Renal cortical epithelial cell (primary cell): Measurements from ENCODE around the gene NXPE4. TPM values are rescaled to one million over a fixed set of nuclear protein-coding genes. Genes with fewer than 3 reads are reported as not detected.
"Not testable (repeated sequence)": the region's sequence is repeated elsewhere in the genome, so short reads cannot be mapped to it uniquely, and the experiment has no call there.

Experiments used
- DNase-seq: peaks from one replicate; pipeline ENCODE4 v3.0.0-alpha.2; 2011; ENCODE audit warnings: low read depth
- total RNA-seq: library from RNA; depleted of rRNA; stranded (reverse); fragments of >200 nt; gene quantifications from 2 replicates; pipeline ENCODE4 v1.2.3, GENCODE V29; 2014

Gene NXPE4
- not detected in 2 replicates for total RNA-seq

DNA sequence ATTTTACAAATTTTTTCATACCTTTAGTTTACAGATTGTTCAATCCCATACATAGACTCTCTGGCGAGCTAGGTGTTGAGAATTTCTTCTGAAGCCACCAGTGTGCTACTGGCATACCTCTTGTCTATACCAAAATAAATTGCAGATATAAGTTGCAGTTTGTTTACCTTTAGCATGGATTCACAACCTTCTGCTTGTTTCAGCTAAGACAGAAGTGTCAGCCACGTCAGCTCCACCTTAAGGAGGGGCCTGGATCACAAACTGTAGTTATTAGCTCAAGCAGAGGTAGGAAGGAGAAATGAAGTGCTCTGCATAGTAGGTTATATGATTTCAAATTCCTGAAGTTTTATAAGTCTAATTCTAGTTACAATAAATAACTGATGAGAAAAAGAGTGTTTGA is at the start of gene NXPE4:
NXPE4 (minus strand) TSS at position 216 of the 400 bp plus-strand sequence. CDS start 1,027 bp downstream, outside the sequence.
- no peak for DNase-seq

DNA sequence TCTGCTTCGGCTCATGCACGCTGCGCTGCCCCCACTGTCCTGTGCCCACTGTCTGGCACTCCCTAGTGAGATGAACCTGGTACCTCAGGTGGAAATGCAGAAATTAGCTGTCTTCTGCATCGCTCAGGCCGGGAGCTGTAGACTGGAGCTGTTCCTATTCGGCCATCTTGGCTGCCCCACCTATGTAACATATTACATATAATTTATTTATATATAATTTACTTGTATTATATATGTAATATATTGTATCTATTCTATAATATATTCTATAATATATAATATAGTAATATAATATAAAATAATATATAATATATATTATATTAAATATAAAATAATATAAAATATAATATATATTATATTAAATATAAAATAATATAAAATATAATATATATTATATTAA is 43.9 kb upstream of the NXPE4 start:
- DNase-seq: not testable (repeated sequence)

DNA sequence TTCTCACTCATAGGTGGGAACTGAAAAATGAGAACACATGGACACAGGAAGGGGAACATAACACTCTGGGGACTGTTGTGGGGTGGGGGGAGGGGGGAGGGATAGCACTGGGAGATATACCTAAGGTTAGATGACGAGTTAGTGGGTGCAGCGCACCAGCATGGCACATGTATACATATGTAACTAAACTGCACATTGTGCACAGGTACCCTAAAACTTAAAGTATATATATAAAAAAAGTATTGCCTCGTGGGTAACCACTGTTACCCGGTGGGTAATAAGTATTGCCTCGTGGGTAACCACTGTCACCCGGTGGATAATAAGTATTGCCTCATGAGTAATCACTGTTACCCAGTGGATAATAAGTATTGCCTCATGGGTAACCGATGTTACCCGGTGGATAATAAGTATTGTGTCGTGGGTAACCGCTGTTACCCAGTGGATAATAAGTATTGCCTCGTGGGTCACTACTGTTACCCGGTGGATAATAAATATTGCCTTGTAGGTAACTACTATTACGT is 35.9 kb upstream of the NXPE4 start:
- not testable (repeated sequence) for DNase-seq

DNA sequence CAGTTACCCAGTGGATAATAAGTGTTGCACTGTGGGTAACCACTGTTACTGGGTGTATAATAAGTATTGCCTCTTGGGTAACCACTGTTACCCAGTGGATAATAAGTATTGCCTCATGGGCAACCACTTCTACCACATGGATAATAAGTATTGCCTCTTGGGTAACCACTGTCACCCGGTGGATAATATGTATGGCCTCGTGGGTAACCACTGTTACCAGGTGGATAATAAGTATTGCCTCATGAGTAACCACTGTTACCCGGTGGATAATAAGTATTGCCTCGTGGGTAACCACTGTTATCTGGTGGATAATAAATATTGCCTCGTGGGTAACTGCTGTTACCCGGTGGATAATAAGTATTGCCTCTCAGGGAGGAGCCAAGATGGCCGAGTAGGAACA is 29.7 kb upstream of the NXPE4 start:
- no peak for DNase-seq

DNA sequence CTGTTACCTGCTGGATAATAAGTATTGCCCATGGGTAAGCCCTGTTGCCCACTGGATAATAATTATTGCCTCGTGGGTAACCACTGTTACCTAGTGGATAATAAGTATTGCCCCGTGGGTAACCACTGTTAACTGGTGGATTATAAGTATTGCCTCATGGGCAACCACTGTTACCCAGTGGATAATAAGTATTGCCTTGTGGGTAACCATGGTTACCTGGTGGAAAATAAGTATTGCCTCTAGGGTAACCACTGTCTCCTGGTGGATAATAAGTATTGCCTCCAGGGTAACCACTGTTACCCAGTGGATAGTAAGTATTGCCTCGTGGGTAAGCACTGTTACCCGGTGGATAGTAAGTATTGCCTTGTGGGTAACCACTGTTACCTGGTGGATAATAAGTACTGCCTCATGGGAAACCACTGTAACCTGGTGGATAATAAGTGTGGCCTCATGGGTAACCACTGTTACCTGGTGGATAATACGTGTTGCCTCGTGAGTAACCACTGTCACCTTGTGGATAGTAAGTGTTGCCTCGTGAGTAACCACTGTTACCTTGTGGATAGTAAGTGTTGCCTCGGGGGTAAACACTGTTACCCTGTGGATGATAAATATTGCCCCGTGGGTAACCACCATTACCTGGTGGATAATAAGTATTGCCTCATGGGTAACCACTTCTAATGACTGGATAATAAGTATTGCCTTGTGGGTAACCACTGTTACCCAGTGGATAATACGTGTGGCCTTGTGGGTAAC is 29.0 kb upstream of the NXPE4 start:
- DNase-seq: no peak

DNA sequence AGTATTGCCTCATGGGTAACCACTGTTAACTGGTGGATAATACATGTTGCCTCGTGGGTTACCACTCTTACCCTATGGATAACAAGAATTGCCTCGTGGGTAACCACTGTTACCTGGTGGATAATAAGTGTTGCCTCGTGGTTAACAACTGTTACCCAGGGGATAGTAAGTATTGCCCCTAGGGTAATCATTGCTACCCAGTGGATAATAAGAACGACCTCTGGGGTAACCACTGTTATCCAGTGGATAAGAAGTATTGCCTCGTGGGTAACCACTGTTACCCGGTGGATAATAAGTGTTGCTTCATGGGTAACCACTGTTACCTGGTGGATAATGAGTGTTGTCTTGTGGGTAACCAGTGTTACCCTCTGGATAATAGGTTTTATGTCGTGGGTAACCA is 28.1 kb upstream of the NXPE4 start:
- DNase-seq: no peak

DNA sequence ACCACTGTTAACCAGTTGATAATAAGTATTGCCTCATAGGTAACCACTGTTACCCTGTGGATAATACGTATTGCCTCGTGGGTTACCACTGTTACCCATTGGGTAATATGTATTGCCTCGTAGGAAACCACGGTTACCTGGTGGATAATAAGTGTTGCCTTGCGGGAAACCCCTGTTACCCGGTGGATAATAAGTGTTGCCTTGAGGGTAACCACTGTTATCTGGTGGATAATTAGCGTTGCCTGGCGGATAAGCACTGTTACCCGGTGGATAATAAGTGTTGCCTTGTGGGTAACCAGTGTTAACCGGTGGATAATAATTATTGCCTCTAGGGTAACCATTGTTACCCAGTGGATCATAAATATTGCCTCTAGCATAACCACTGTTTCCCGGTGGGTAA is 27.3 kb upstream of the NXPE4 start:
- no peak for DNase-seq

DNA sequence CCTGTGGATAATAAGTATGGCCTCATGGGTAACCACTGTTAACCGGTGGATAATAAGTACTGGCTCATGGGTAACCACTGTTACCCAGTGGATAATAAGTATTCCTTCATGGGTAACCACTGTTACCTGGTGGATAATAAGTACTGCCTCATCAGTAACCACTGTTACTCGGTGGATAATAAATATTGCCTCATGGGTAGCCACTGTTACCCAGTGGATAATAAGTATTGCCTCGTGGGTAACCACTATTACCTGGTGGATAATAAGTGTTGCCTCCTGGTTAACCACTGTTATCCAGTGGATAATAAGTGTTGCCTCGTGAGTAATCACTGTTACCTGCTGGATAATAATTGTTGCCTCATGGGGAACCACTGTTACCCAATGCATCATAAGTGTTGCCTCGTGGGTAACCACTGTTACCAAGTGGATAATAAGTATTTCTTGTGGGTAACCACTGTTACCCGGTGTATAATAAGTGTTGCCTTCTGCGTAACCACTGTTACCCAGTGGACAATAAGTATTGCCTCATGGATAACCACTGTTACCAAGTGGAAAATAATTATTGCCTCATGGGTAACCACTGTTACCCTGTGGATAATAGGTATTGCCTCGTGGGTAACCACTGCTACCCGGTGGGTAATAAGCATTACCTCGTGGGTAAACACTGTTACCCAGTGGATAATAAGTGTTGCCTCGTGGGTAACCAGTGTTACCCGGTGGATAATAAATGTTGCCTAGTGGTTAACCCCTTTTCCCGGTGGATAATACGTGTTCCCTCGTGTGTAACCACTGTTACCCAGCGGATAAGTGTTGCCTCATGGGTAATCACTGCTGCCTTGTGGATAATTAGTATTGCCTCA is 26.6 kb upstream of the NXPE4 start:
- DNase-seq: no peak

DNA sequence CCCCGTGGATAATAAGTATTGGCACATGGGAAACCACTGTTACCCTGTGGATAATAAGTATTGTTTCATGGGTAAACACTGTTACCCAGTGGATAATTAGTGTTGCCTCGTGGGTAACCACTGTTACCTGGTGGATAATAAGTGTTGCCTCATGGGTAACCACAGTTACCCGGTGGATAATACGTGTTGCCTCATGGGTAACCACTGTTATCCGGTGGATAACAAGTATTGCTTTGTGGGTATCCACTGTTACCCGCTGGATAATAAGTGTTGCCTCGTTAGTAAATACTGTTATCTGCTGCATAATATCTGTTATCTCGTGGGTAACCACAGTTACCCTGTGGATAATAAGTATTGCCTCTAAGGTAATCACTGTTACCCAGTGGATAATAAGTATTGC is 25.5 kb upstream of the NXPE4 start:
- no peak for DNase-seq

DNA sequence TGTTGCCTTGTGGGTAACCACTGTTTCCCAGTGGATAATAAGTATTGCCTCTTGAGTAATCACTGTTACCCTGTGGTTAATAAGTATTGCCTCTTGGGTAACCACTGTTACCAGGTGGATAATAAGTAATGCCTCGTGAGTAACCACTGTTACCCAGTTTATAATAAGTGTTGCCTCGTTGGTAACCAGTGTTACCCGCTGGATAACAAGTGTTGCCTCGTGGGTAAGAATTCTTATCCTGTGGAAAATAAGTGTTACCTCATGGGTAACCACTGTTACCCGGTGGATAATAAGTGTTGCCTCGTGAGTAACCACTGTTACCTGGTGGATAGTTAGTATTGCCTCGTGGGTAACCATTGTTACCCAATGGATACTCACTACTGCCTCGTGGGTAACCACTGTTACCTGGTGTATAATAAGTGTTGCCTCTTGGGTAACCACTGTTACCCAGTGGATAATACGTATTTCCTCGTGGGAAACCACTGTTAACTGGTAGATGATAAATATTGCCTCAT is 24.1 kb upstream of the NXPE4 start:
- no peak for DNase-seq

DNA sequence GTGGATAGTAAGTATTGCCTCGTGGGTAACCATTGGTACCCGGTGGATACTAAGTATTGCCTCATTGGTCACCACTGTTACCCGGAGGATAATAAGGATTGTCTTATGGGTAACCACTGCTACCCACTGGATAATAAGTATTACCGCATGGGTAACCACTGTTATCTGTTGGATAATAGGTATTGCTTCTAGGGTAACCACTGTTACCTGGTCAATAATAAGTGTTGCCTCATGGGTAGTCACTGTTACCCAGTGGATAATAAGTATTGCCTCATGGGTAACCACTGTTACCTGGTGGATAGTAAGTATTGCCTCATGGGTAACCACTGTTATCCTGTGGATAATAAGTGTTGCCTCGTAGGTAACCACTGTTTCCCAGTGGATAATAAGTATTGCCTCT is 22.6 kb upstream of the NXPE4 start:
- no peak for DNase-seq

DNA sequence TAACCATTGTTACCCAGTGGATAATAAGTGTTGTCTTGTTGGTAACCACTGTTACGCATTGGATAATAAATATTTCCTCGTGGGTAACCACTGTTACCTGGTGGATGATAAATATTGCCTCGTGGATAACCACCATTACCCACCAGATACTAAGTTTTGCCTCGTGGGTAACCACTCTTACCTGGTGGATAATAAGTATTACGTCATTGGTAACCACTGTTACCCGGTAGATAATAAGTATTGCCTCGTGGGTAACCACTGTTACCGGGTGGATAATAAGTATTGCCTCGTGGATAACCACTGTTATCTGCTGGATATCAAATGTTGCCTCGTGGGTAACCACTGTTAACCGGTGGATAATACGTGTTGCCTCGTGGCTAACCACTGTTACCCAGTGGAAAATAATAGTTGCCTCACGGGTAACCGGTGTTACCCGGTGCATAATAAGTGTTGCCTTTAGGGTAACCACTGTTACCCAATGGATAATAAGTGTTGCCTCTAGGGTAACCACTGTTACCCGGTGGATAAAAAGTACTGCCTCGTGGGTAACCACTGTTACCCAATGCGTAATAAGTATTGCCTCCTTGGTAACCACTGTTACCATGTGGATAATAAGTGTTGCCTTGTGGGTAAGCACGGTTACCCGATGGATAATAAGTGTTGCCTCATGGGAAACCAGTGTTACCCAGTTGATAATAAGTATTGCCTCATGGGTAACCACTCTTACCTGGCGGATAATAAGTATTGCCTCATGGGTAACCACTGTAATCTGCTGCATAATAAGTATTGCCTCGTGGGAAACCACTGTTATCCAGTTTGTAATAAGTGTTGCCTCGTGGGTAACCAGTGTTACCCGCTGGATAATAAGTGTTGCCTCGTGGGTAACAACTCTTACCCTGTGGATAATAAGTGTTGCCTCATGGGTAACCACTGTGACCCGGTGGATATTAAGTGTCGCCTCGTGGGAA is 21.9 kb upstream of the NXPE4 start:
- no peak for DNase-seq

DNA sequence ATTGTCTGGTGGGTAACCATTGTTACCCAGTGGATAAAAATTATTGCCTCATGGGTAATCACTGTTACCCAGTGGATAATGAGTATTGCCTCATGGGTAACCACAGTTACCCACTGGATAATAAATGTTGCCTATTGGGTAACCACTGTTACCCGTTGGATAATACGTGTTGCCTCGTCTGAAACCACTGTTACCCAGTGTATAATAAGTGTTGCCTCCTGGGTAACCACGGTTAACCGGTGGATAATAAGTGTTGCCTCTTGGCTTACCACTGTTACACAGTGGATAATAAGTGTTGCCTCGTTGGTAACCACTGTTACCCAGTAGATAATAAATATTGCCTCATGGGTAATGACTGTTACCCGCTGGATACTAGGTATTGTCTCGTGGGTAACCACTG is 20.9 kb upstream of the NXPE4 start:
- DNase-seq: no peak

DNA sequence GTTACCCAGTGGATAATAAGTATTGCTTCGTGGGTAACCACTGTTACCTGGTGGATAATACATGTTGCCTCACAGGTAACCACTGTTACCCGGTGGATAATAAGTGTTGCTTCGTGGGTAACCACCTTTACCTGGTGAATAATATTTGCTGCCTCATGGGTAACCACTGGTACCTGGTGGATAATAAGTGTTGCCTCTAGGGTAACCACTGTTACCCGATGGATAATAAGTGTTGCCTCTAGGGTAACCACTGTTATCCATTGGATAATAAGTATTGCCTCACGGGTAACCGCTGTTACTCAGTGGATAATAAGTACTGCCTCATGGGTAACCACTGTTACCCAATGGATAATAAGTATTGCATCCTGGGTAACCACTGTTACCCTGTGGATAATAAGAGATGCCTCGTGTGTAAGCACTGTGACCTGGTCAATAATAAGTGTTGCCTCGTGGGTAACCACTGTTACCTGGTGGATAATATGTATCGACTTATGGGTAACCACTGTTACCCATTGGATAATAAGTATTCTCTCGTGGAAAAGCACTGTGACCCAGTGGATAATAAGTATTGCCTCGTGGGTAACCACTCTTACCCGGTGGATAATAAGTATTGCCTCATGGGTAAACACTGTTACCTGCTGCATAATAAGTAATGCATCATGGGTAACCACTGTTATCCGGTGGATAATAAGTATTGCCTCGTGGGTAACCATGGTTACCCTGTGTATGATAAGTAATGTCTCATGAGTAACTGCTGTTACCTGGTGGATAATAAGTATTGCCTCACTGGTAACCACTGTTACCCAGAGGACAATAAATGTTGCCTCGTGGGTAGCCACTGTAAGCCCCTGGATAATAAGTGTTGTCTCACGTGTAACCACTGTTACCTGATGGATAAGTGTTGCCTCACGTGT is 20.1 kb upstream of the NXPE4 start:
- no peak for DNase-seq

DNA sequence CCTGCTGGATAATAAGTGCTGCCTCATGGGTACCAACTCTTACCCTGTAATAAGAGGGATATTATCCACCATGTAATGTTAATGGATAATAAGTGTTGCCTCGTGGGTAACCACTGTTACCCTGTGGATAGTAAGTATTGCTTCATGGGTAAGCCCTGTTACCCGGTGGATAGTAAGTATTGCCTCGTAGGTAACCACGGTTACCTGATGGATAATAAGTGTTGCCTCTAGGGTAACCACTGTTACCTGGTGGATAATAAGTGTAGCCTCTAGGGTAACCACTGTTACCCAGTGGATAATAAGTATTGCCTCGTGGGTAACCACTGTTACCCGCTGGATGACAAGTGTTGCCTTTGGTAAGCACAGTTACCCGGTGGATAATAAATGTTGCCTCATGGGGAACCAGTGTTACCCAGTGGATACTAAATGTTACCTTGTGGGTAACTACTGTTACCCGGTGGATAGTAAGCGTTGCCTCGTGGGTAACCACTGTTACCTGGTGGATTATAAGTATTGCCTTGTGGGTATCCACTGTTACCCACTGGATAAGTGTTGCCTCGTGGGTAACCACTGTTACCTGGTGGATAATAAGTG is 18.6 kb upstream of the NXPE4 start:
- DNase-seq: no peak

DNA sequence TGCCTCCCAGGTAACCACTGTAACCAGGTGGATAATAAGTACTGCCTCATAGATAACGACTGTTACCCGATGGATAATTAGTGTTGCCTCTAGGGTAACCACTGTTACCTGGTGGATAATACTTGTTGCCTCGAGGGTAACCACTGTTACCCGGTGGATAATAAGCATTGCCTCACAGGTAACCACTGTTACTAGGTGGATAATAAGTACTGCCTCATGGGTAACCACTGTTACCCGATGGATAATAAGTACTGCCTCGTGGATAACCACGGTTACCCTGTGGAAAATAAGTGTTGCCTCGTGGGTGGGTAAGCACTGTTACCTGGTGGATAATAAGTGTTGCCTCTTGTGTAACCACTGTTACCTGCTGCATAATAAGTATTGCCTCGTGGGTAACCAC is 17.5 kb upstream of the NXPE4 start:
- DNase-seq: not testable (repeated sequence)

DNA sequence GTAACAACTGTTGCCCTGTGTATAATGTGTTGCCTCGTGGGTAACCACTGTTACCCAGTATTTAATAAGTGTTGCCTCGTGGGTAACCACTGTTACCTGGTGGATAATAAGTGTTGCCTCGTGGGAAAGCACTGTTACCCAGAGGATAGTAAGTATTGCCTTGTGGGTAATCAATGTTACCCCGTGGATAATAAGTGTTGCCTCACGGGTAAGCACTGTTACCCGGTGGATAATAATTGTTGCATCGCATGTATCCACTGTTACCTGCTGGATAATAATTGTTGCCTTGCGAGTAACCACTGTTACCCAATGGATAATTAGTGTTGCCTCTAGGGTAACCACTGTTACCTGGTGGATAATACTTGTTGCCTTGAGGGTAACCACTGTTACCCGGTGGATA is 17.1 kb upstream of the NXPE4 start:
- no peak for DNase-seq

DNA sequence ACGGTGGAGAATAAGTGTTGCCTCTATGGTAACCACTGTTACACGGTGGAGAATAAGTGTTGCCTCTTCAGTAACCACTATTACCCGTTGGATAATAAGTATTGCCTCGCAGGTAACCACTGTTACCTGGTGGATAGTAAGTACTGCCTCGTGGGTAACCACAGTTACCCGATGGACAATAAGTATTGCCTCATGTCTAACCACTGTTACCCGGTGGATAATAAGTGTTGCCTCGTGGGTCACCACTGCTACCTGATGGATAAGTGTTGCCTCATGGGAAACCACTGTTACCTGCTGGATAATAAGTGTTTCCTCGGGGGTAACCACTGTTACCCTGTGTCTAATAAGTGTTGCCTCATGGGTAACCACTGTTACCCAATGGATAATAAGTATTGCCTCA is 16.6 kb upstream of the NXPE4 start:
- DNase-seq: not testable (repeated sequence)

DNA sequence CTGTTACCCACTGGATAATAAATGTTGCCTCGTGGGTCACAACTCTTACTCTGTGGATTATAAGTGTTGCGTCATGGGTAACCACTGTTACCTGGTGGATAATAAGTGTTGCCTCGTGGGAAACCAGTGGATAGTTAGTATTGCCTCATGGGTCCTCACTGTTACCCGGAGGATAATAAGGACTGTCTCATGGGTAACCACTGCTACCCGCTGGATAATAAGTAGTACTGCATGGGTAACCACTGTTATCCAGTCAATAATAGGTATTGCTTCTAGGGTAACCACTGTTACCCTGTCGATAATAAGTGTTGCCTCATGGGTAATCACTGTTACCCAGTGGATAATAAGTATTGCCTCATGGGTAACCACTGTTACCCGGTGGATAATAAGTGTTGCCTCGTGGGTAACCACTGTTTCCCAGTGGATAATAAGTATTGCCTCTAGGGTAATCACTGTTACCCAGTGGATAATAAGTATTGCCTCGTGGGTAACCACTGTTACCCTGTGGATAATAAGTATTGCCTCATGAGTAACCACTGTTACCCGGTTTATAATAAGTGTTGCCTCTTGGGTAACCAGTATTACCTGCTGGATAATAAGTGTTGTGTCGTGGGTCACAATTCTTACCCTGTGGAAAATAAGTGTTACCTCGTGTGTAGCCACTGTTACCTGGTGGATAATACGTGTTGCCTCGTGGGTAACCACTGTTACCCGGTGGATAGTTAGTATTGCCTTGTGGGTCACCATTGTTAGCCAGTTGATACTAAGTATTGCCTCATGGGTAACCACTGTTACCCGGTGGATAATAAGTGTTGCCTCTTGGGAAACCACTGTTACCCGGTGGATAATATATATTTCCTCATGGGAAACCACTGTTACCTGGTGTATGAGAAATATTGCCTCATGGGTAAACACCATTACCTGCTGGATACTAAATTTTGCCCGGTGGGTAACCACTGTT is 15.7 kb upstream of the NXPE4 start:
- no peak for DNase-seq
